Measurements from ENCODE around the gene GCK.
A peak's percentile ranks its signal among the peaks of the same experiment; 100 is the strongest.

The GCK gene

DNA sequence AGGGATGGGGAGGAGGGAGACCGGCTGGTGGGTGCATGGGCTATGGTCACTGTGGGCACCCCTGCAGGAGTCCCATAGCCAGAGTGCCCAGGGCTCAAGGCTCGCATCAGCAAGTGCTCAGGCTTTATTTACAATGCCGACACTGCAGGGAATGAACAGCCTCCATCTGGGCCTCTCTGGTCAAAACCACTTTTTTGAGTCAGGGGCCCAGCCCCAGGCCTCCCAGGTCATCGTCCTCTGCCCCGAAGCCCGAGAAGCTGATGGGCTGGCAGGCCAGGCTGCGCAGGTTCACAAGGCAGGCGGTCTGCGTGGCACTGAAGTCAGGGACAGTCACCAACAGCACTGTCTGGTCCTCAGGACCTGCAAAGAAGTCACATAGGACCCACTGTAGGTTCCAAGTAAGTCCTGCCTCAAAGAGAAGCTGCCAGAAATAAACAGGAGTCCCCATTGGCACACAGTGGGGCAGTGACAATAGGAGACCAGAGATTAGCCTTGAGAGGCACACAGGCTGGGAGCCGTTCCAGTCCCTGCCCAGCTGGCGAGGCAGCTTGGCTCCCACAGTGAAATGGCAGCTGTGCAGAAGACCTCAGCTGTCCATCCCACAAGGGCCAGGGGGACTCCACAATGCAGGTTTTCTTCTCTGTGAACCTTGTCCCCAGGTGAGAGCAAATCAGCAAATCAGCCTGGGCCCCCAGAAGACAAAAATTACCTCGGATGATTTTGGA lies 74.5 kb downstream of the GCK start:
- DNase-seq, result no peak

DNA sequence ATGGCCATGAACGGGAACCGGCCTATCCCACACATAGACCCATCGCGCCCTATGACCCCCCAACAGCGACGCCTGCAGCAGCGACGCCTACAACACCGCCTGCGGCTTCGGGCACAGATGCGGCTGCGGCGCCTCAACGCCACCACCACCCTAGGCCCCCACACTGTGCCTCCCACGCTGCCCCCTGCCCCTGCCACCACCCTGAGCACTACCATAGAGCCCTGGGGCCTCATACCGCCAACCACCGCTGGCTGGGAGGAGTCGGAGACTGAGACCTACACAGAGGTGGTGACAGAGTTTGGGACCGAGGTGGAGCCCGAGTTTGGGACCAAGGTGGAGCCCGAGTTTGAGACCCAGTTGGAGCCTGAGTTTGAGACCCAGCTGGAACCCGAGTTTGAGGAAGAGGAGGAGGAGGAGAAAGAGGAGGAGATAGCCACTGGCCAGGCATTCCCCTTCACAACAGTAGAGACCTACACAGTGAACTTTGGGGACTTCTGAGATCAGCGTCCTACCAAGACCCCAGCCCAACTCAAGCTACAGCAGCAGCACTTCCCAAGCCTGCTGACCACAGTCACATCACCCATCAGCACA lies 75.4 kb downstream of the GCK start:
- DNase-seq, result no peak

DNA sequence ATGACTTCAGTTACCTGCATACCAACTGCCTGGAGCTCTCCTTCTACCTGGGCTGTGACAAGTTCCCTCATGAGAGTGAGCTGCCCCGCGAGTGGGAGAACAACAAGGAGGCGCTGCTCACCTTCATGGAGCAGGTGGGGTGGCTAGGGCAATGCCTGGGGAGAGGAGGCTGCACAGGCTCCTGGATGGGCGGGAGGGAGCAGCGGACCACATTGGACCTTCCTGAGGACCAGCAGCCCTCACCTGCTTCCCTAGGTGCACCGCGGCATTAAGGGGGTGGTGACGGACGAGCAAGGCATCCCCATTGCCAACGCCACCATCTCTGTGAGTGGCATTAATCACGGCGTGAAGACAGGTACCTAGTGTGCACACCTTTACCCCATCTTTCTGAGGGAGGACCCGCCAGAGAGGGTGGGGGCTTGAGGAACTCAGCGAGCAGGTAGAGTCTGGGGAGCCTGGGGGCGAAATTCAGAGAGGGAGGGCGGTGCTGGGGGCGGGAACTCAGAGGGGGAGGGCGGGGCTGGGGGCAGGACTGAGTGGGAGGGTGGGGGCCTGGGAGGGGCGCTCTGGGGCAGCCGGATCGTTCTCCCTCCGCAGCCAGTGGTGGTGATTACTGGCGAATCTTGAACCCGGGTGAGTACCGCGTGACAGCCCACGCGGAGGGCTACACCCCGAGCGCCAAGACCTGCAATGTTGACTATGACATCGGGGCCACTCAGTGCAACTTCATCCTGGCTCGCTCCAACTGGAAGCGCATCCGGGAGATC lies 76.1 kb downstream of the GCK start:
- no peak for DNase-seq

DNA sequence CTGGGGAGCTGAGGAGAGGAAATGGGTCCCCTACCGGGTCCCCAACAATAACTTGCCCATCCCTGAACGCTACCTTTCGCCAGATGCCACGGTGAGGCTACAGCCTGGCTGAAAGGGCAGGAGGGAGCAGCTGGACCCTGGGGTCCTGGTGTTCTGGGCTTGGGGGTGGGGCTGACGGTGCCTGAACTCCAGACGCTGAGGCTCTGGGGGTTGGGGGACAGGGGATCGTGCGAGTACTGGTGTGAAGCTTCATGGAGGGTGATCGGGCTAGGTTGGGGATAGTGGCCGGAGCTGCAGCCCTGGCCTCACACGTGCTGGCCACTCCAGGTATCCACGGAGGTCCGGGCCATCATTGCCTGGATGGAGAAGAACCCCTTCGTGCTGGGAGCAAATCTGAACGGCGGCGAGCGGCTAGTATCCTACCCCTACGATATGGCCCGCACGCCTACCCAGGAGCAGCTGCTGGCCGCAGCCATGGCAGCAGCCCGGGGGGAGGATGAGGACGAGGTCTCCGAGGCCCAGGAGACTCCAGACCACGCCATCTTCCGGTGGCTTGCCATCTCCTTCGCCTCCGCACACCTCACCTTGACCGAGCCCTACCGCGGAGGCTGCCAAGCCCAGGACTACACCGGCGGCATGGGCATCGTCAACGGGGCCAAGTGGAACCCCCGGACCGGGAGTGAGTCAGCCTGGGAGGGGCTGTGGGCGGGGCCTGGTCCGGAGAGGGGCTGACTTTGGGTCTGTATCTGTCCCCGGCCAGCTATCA lies 76.8 kb downstream of the GCK start:
- no peak for DNase-seq

DNA sequence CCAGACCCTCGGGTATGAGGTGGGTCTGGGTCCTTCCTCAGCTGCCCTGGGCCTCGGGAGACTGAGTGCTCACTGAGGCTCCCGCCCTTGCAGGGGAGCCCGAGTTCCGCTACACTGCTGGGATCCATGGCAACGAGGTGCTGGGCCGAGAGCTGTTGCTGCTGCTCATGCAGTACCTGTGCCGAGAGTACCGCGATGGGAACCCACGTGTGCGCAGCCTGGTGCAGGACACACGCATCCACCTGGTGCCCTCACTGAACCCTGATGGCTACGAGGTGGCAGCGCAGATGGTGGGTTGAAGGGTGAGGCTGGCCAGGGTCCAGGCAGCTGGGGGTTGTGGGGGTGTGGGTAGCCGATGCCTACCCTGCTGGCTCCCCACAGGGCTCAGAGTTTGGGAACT lies 77.5 kb downstream of the GCK start:
- no peak for DNase-seq

DNA sequence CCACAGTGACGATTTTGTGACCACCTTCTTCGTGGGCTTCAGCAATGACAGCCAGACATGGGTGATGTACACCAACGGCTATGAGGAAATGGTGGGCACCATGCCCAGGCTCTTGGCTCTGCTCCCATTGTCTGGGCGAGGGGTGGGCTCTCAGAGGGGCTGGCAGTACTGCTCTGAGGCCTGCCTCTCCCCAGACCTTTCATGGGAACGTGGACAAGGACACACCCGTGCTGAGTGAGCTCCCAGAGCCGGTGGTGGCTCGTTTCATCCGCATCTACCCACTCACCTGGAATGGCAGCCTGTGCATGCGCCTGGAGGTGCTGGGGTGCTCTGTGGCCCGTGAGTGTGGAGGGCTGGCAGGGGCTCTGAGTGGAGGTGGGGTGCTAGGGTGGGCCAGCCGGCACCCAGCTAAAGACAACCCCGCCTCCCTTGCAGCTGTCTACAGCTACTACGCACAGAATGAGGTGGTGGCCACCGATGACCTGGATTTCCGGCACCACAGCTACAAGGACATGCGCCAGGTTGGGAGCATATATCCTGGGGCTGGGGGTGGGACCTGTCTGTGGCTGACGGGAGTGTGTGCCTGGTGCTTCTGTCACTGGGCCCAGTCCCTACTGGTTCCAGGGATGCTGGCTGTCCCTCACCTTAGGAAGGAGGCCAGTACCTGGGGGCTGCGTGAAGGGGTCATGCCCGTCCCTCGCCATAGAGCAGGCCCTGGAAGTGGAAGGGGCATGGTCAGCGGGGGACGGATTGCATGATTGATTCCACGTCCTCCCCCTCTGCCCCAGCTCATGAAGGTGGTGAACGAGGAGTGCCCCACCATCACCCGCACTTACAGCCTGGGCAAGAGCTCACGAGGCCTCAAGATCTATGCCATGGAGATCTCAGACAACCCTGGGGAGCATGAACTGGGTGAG lies 78.3 kb downstream of the GCK start:
- DNase-seq, result no peak

DNA sequence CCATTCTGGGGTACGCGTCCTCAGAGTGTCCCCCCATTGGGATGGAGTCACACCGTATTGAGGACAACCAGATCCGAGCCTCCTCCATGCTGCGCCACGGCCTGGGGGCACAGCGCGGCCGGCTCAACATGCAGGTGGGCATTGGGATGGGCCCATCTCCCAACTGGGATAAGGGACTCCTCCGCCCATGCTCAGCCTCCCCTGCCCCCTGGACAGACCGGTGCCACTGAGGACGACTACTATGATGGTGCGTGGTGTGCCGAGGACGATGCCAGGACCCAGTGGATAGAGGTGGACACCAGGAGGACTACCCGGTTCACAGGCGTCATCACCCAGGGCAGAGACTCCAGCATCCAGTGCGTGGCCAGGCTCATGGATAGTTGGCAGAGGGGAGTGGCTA lies 79.2 kb downstream of the GCK start:
- DNase-seq, result no peak

DNA sequence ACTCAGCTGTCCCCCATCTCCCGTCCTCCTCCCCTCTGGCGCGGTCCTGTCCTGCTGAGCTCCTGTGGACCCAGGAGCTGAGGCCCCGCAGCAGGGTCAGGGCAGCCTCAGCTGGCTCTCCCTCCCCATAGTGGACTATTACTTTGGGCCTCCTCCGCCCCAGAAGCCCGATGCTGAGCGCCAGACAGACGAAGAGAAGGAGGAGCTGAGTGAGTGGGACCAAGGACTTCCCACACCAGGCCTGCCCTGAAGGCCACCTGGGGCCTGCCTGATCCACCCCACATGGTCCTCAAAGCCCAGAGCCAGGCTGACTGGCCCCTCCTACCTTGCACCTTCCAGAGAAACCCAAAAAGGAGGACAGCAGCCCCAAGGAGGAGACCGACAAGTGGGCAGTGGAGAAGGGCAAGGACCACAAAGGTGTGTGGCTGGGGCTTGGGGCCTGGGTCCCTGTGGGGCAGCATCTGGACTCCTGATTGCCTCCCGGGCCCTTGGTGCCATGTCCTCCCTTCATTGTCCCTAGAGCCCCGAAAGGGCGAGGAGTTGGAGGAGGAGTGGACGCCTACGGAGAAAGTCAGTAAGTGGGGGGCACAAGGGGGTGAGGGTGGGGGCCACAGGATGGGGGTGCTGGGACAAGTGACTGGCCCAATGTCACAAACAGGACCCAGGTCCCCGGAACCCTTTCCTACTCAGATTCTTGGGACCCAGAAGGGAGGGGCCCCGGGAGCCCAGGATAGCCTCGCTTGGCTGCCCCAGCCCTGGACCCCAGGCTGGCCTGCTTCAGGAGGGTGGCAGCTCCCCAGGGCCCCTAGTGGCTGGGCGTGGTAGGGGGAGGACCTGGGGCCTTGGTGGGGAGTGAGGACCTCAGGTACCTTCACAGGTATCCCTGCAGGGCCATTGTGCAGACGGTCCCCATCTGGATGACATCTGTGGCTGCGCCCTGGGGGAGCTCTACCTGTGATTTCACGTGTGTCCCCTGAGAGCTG lies 80.2 kb downstream of the GCK start:
- DNase-seq, result no peak

DNA sequence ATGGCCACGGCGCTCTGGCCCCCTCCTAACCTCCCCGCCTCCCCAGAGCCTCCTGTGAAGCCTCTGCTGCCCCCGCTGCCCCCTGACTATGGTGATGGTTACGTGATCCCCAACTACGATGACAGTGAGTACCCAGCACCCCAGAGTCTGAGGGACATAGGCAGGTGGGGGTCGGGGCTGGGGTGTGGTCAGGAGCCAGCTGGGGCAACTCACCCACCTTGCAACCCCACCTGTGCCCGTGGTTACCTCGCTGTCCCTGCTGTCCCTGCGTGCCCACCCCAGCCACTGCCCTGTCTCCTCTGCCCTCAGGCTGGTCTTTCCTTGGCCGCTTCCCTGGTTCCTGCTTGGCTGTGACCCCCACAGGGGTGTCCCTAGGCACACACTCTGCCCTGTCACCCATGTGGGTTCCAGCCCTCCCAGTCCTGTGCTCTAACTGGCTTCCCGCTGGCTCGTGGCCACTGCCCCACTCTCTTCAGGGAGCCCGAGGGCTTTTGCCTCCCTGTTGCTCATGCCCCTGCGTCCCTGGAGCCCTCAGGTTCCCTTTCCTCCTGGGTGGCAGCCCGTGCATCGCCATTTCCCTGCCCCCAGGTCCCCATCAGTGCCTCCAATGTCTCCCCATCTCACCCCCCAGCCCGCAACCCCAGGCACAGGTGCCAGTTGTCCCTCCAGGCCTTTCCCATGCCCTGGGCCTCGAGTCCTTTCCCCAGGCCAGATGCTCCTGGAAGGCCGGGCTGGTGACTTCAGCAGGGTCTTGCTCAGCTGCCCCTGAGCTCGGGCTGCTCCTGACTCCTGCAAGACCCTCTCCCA lies 81.1 kb downstream of the GCK start:
- no peak for DNase-seq

DNA sequence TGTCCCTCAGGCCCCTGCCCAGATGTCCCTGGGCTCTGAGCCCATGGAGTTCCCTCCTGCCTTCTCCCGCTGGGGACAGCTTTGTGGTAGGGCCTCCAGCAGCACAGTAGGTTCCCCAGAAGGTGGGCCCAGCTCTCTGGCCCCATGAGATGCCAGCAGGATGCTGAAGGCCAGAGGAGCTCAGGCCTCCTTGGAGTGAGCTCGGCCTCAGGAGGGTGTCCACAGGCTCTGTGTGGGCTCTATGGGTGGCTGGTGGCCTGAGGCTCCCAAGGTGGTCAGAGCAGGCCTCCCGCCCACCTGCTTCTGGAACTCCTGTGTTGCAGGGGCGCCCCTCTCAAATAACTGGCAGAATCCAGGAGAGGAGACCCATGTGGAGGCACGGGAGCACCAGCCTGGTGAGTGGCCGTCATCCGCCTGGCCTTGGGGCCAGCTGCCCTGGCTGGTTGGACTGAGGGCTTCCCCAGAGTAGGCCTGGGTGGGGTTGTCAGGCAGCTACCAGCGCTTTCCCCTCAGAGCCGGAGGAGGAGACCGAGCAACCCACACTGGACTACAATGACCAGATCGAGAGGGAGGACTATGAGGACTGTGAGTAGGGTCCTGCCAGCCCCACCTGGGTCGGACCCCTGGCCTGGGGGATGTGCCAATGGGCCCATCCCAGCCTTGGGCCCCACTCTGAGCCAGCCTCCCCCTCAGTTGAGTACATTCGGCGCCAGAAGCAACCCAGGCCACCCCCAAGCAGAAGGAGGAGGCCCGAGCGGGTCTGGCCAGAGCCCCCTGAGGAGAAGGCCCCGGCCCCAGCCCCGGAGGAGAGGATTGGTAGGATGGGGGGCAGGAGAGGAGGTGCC lies 81.9 kb downstream of the GCK start:
- no peak for DNase-seq

DNA sequence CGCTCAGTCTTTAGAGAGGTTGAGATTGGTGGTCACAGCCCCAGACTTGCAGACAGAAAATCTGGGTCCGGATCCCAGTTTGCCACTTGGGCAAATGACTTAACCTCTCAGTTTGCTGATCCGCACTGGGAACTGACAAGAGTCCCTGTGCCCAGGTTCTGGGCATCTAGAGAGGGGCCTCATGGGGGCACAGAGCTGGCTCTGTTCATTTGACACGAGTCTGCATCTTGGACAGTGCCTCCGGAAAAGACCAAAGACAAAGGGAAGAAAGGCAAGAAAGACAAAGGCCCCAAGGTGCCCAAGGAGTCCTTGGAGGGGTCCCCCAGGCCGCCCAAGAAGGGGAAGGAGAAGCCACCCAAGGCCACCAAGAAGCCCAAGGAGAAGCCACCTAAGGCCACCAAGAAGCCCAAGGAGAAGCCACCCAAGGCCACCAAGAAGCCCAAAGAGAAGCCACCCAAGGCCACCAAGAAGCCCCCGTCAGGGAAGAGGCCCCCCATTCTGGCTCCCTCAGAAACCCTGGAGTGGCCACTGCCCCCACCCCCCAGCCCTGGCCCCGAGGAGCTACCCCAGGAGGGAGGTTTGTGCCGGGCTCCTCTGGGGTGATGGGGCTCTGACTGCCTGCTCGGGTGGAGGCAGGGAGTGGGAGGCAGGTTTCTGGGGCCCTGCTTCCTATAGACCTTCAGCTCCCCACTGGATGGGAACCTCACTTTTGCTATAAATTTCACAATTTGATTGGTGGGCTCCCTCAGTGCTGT lies 82.8 kb downstream of the GCK start:
- DNase-seq, result no peak

DNA sequence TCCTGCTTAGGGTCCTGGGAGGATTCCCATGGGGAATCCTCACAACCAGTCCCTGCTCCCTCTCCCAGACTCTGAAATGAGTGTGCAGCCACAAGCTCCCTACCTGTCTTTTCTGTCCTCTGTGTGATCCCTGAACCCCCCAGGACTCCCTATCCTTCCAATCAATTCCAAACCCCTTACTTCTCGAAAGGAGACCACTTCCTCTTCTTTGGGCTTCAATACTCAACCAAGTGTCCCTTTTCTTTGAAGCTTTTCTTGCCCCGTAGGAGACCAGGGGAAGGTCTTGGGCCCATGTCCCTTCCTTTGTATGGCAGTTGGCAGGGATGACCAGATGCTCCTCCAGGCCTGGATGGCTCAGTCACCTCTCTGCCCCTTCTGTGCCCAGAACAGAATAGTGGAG lies 83.4 kb downstream of the GCK start:
- no peak for DNase-seq

DNA sequence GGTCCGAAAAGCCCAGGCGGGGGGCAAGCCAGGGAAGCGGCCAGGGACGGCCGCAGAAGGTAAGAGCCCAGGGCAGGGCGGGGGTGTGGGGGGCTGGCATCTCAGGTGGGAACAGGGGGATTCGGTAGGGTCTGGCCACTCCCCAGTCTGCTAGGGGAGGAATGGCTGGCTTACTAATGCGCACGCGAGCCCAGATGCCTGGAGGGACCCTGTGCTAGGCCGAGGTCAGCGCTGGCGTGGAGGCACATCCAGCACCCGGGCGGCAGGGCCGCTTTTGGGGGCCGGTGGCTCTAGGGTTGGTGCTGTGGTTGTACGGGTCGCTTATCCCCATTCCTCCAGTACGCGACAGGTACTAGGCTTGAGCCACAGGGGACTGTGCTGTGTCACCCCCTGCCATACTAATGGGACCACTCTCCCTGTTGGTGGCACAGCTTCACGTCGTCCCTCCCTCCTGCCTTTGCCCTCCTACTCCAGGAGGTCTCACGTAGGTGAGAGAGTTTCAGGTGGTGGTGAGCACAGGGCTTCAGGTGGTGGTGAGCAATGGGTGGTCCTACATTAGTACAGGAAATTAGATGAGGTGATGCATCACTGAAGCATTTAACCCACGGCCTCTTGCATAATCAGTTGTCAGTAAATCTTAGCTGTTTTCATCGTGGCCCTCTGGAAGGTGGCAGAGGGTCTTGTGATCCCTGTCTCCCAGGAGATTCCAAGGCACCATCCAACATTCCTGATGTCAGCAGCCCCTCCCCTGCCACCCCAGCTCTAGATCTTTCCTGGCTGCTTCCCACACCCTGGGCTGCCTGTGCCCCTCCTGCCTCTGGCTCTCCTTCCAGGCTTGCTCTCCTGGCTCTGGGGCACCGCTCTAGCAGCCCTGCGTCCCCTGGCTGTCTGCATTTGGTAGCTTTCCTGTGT lies 84.1 kb downstream of the GCK start:
- no peak for DNase-seq

DNA sequence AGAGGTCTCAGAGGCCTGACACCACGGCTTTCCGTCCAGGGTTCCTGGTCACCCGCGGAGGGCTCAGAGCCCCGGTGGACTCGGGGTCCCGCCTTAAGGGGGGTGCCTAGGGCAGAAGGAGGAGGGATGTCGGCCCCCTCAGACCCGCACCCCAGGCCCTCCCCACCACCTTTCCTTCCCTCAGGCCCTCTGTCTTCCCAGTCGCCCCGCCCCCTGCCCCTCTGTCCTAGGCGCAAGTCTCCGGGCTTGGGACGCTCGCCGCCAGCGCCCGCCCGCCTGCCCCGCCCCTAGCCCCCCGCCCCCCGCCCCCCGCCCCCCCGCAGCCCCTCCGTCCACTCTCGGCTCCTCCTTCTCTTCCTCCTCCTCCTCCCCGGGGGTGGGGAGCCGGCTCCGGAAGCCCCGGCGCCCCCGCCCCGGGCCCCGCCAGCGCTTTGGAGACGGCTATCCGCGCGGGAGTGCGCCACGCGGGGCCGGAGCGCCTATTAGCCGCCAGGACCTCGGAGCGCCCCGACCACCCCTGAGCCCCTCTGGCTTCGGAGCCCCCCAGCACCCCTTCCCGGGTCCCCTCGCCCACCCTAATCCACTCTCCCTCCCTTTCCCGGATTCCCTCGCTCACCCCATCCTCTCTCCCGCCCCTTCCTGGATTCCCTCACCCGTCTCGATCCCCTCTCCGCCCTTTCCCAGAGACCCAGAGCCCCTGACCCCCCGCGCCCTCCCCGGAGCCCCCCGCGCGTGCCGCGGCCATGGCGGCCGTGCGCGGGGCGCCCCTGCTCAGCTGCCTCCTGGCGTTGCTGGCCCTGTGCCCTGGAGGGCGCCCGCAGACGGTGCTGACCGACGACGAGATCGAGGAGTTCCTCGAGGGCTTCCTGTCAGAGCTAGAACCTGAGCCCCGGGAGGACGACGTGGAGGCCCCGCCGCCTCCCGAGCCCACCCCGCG lies 85.0 kb downstream of the GCK start, which contains the start of gene AEBP1:
Gene AEBP1, plus strand, starts transcription at position 423 of the 937 bp plus-strand sequence. Its CDS starts 321 bp downstream, at position 744.
- peak; percentile 49 for DNase-seq

DNA sequence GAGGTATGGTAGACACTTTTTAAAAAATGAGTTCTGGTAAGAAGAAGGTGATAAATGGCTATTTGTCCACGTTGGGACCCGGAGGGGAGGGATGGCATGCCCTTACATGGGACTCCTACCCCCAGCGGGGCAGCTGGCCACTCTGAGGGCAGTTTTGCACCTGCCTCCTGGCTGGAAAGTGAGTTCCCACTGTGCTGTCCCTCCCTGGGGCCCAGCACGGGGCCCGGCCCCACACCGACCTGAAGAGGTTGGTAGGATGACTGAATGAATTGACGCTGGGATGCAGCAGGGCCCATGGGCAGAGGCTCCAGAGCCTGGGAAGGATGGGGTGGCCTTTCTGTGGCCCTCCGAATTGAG lies 85.7 kb downstream of the GCK start:
- DNase-seq, result no peak

All from CD4-positive, alpha-beta T cell treated with Interleukin-15 for 1 hour (primary cell).